A549 treated with dexamethasone at 1 μM for 4 hours (cell line): Measurements from ENCODE around the gene ITPR1. TPM values are rescaled to one million over a fixed set of nuclear protein-coding genes. Genes with fewer than 3 reads are reported as not detected.

Source experiments
- total RNA-seq: library from RNA; stranded (reverse); fragments of 200-300 nt; extraction: Qiagen RNA extraction; gene quantifications from 5 replicates; pipeline ENCODE4 v1.2.3, GENCODE V29; 2022

ITPR1 gene
- total RNA-seq = 3.9 to 5.5 TPM (median 4.8 TPM) in 5 replicates

GRCh38 chr3:4493014-4493940 lies at the start of gene ITPR1:
Gene ITPR1 (plus strand): TSS chr3:4493348. CDS start chr3:4516492, 23,144 bp downstream.

GRCh38 chr3:4466741-4467521 lies 26.2 kb upstream of the ITPR1 start, which contains the start of gene SUMF1:
Gene SUMF1 (minus strand): TSS chr3:4467269. CDS start chr3:4467245, 24 bp downstream.

Other genes starting within 250 kb of the ITPR1 start
- gene SETMAR, start 190.0 kb upstream of the ITPR1 start, total RNA-seq = 6.7 to 8.0 TPM (median 7.2 TPM) in 5 replicates
- 17.5 to 21.8 TPM (median 19.8 TPM) in 5 replicates for gene SUMF1, start 26.1 kb upstream of the ITPR1 start, total RNA-seq